ENCODE measurements around the gene FOXP4.

Gene FOXP4

GRCh38 chr6:41650120-41650519 is 103.9 kb downstream of the FOXP4 start:
- Mint-ChIP-seq H3K9me3 (no peaks in the 10 kb centered on the region), H3K36me3 (ENCODE audit: insufficient read depth) (peaks cover 2% of the 10 kb centered on the region), H3K4me3 (no peak overlapping the region), H3K27ac (ENCODE audit: low read depth) (no peak overlapping the region), H3K27me3 (peaks cover 39% of the 10 kb centered on the region), H3K4me1 (no peaks in the 10 kb centered on the region)
- ATAC-seq (replicated peaks; ENCODE audit: extremely low read depth, poor library complexity, severe bottlenecking) (no peak), DNase-seq (ENCODE audit: low spot score in 2 of 2) (no peak)

DNA sequence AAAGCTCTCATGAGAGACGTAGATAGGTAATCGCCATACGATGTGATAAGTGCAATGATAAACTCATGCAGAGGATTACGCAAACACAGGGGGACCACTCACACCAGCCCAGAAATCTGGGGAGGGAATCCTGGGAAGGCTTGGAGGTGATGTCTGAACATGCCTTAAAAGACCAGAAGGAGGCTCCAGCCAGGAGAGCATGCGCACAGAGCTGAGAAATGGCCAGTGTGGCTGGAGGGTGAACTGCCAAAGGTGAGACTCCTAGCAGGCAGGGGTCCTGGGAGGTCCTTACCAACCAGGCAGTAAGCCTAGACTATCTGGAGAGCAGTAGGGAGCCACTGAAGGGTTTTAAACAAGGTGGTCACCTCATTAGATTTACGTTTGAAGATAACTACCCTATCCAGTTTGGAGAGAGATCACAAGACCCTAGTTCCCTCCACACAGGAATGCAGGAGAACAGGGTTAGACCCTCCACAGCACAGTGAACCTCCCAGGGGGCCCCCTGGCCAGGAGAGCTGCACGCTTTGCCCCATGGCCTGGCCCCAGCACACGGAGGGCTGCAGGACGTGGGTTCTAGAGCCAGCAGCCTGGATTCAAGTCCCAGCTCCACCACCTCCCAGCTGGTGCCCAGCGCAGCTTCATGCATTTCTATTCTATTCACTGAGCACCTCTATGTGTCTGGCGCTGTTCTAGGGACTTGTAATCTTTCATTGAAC is 105.2 kb downstream of the FOXP4 start:
- H3K27ac Mint-ChIP-seq (ENCODE audit: low read depth): no peak overlapping the region
- no peaks in the 10 kb centered on the region for H3K4me1 Mint-ChIP-seq
- no peak for DNase-seq (ENCODE audit: low spot score in 2 of 2)
- H3K27me3 Mint-ChIP-seq: peaks cover 39% of the 10 kb centered on the region
- H3K36me3 Mint-ChIP-seq (ENCODE audit: insufficient read depth): no peaks in the 10 kb centered on the region
- H3K4me3 Mint-ChIP-seq: no peak overlapping the region
- H3K9me3 Mint-ChIP-seq: no peaks in the 10 kb centered on the region
- no peak for ATAC-seq (replicated peaks; ENCODE audit: extremely low read depth, poor library complexity, severe bottlenecking)
